ENCODE data around the gene MEGF11.

DNA sequence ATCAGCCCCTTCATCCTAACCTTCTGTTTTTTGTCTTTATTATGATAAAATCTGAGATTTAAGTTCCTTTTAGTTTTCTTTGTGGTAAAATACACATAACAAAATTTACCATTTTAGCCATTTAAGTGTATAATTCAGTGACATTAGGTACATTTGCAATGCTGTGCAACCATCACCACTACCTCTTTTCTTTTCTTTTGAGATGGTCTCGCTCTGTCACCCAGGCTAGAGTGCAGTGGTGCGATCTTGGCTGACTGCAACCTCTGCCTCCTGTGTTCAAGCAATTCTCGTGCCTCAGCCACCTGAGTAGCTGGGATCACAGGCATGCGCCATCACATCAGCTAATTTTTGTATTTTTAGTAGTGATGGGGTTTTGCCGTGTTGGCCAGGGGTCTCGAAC is 390.4 kb downstream of the MEGF11 start:
- TF ChIP-seq CTCF (IDR thresholded peaks at IDR 0.05) (no peak), EP300 (IDR thresholded peaks at IDR 0.05) (no peak), POLR2AphosphoS5 (IDR thresholded peaks at IDR 0.05) (no peak)
